Glutamatergic neuron (in vitro differentiated cells): Measurements from ENCODE around the gene UBXN4. TPM values are rescaled to one million over a fixed set of nuclear protein-coding genes. Genes with fewer than 3 reads are reported as not detected.
A peak's percentile ranks its signal among the peaks of the same experiment; 100 is the strongest.

Experiments
- DNase-seq: peaks from one replicate; pipeline ENCODE4 v3.0.0; 2022
- H3K27ac Mint-ChIP-seq: one replicate; pipeline ENCODE4 v1.8.0; 2020; ENCODE audit warnings: mild to moderate bottlenecking, mixed read lengths, inconsistent platforms; ENCODE audit not compliant: unreplicated experiment
- H3K27me3 Mint-ChIP-seq: one replicate; pipeline ENCODE4 v1.8.0; 2020; ENCODE audit warnings: mild to moderate bottlenecking, moderate library complexity, mixed read lengths, inconsistent platforms; ENCODE audit not compliant: unreplicated experiment
- H3K36me3 Mint-ChIP-seq: one replicate; pipeline ENCODE4 v1.8.0; 2020; ENCODE audit warnings: mild to moderate bottlenecking, mixed read lengths, inconsistent platforms; ENCODE audit not compliant: unreplicated experiment
- H3K4me1 Mint-ChIP-seq: one replicate; pipeline ENCODE4 v1.8.0; 2020; ENCODE audit warnings: mild to moderate bottlenecking, low read depth, mixed read lengths, inconsistent platforms; ENCODE audit not compliant: unreplicated experiment
- H3K4me3 Mint-ChIP-seq: one replicate; pipeline ENCODE4 v1.8.0; 2020; ENCODE audit warnings: mild to moderate bottlenecking, mixed read lengths, inconsistent platforms; ENCODE audit not compliant: unreplicated experiment
- H3K9me3 Mint-ChIP-seq: one replicate; pipeline ENCODE4 v1.8.0; 2020; ENCODE audit warnings: mild to moderate bottlenecking, moderate library complexity, mixed read lengths, inconsistent platforms; ENCODE audit not compliant: unreplicated experiment
- long read RNA-seq: library from polyadenylated mRNA; unstranded; transcript quantifications from one replicate; pipeline ENCODE4 v2.0.0, GENCODE V29; 2020; ENCODE audit not compliant: unreplicated experiment
- total RNA-seq: library from RNA; stranded (reverse); fragmentation: NEBNext Ultra II Directional; extraction: Animal tissue kit (Norgen Biotek cat#: 25700); gene quantifications from one replicate; pipeline ENCODE4 v1.2.1, GENCODE V29; 2021; ENCODE audit not compliant: unreplicated experiment
- TF ChIP-seq, protein P1 (sequence below): fragments of 200-600 bp; sonication (generic); IDR thresholded peaks from one replicate; pipeline ENCODE4 v1.5.0; 2021; ENCODE audit not compliant: partially characterized antibody, unreplicated experiment

Gene UBXN4, protein sequence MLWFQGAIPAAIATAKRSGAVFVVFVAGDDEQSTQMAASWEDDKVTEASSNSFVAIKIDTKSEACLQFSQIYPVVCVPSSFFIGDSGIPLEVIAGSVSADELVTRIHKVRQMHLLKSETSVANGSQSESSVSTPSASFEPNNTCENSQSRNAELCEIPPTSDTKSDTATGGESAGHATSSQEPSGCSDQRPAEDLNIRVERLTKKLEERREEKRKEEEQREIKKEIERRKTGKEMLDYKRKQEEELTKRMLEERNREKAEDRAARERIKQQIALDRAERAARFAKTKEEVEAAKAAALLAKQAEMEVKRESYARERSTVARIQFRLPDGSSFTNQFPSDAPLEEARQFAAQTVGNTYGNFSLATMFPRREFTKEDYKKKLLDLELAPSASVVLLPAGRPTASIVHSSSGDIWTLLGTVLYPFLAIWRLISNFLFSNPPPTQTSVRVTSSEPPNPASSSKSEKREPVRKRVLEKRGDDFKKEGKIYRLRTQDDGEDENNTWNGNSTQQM
- 134 TPM for total RNA-seq
- long read RNA-seq, full-length matches to known transcripts: 7 of 45 reads
- long read RNA-seq, partial matches to known transcripts: 18 of 45 reads
- long read RNA-seq, other reads (novel, unspliced or antisense): 20 of 45 reads

DNA sequence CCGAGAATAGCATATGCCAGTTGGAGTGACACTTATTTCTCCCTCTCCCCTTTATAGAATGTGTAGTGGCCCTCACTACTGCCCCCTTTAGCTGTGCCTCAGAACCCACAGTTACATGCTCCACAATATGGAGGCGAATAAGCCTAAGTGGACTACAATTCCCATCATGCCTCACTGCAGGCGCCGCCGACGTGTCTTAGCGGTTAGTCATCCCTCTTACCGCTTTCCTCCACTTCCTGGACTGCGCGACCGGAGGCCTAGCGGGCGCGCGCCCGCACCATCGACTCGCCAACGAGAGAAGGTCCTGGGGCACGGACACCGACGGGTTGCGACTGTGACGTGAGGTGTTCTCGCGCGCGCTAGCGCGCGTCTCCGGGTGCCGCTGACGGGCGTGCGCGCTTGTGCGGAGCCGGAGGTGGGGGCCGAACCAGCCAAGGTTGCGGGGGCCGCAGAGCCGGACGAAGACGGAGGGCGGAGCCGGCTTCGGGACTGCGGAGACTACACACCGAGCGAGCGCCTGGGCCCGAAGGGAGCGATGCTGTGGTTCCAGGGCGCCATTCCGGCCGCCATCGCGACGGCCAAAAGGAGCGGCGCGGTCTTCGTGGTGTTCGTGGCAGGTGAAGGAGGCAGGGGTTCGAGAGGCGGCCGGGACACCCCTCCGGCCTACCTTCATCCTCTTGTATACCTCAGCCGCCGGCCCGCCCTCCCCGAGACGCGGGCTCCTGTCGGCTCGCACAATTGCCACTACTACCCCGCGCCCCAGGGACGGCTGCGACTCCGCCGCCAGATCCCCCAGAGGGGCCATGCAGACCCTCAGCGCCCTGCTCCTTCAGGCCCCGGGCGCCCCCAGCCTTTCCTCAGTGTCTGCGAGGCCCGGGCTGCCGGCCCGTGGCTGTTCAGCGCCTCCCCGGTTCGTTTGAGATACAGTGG lies at the start of gene UBXN4:
Gene UBXN4, plus strand, starts transcription at position 461 of the 930 bp plus-strand sequence. Its CDS starts 75 bp downstream, at position 536.
- Mint-ChIP-seq H3K9me3 (peaks cover 6% of the 10 kb centered on the region), H3K27me3 (peaks cover 5% of the 10 kb centered on the region), H3K4me3 (peak within 1 kb of the TSS; percentile 94), H3K36me3 (no peaks in the 10 kb centered on the region), H3K4me1 (peaks cover 18% of the 10 kb centered on the region), H3K27ac (peak within 1 kb of the TSS; percentile 99)
- TF ChIP-seq, protein P1, sequence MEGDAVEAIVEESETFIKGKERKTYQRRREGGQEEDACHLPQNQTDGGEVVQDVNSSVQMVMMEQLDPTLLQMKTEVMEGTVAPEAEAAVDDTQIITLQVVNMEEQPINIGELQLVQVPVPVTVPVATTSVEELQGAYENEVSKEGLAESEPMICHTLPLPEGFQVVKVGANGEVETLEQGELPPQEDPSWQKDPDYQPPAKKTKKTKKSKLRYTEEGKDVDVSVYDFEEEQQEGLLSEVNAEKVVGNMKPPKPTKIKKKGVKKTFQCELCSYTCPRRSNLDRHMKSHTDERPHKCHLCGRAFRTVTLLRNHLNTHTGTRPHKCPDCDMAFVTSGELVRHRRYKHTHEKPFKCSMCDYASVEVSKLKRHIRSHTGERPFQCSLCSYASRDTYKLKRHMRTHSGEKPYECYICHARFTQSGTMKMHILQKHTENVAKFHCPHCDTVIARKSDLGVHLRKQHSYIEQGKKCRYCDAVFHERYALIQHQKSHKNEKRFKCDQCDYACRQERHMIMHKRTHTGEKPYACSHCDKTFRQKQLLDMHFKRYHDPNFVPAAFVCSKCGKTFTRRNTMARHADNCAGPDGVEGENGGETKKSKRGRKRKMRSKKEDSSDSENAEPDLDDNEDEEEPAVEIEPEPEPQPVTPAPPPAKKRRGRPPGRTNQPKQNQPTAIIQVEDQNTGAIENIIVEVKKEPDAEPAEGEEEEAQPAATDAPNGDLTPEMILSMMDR: peak; percentile 75
- peak; percentile 94 for DNase-seq

DNA sequence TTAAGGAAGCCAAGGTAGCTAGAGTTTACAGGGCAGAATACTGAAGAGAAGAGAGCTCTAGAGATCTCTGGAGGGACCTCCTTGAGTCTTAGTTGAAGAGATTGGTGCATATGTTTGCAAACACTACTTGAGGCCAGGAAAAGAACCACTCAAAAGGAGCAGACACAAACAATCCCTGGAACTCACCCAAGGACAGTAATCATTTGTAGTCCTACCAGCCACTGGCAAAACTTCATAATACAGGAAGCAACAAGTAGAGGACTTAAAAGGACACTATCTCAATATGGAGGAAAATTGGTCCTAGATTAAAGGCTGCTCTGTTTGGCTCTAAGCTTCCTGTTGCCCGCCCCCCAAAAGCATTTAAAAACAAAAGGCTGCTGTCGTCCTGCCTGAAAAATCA lies 46.9 kb upstream of the UBXN4 start:
- Mint-ChIP-seq H3K4me3 (no peak overlapping the region), H3K27ac (no peak overlapping the region), H3K27me3 (no peaks in the 10 kb centered on the region), H3K4me1 (peaks cover 4% of the 10 kb centered on the region), H3K36me3 (no peaks in the 10 kb centered on the region), H3K9me3 (no peaks in the 10 kb centered on the region)
- TF ChIP-seq, protein P1: no peak
- DNase-seq: no peak

DNA sequence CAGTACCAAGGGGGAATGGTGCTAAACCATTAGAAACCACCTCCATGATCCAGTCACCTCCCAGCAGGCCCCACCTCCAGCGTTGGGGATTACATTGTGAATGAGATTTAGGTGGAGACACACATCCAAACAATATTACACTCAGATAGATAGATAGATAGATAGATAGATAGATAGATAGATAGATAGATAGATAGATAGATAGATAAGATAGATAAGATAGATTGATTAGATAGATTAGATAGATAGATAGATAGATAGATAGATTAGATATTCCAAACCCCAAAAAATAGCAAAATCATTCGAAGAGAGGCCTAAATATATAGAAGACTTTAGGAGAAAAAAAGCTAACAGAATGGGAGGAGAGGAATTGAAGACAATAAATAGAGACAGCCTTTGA lies 42.8 kb upstream of the UBXN4 start:
- DNase-seq: no peak
- no peaks in the 10 kb centered on the region for H3K36me3 Mint-ChIP-seq
- H3K4me3 Mint-ChIP-seq: no peak overlapping the region
- H3K27me3 Mint-ChIP-seq: no peaks in the 10 kb centered on the region
- H3K4me1 Mint-ChIP-seq: peaks cover 4% of the 10 kb centered on the region
- no peak overlapping the region for H3K27ac Mint-ChIP-seq
- TF ChIP-seq, protein P1: no peak
- H3K9me3 Mint-ChIP-seq: no peaks in the 10 kb centered on the region

DNA sequence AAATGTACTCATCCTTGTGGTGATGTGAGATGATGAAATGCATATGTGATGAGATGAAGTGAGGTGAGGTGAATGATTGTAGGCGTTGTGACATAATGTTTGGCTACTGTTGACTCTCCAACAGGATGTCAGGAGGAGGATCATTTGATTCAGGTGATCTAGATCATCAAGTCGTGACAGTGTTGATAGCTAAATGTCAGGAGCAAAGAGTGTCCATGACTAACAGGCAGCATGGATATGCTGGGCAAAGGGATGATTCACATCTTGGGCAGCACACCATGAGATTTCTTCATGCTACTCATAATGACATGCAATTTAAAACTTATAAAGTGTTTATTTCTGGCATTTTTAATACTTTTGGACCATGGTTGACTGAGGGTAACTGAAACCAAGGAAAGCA lies 40.2 kb upstream of the UBXN4 start:
- no peak overlapping the region for H3K27ac Mint-ChIP-seq
- H3K9me3 Mint-ChIP-seq: peaks cover 2% of the 10 kb centered on the region
- no peak overlapping the region for H3K4me3 Mint-ChIP-seq
- H3K4me1 Mint-ChIP-seq: peaks cover 7% of the 10 kb centered on the region
- no peaks in the 10 kb centered on the region for H3K36me3 Mint-ChIP-seq
- TF ChIP-seq, protein P1: no peak
- no peak for DNase-seq
- H3K27me3 Mint-ChIP-seq: peaks cover 2% of the 10 kb centered on the region
